Skeletal muscle satellite cell (primary cell): ENCODE measurements around the gene MTUS2.

Source experiments
- H3K27me3 ChIP-seq: 2 replicates; pipeline ENCODE4 v1.7.0; 2013; ENCODE audit warnings: low read length; ENCODE audit not compliant: control insufficient read depth, insufficient read depth
- H3K36me3 ChIP-seq: 2 replicates; pipeline ENCODE4 v1.7.0; 2013; ENCODE audit warnings: mild to moderate bottlenecking, control low read depth, low read length; ENCODE audit not compliant: insufficient read depth
- H3K4me1 ChIP-seq: 2 replicates; pipeline ENCODE4 v1.7.0; 2013; ENCODE audit warnings: low read length; ENCODE audit not compliant: control insufficient read depth, insufficient read depth
- H3K4me2 ChIP-seq: 2 replicates; pipeline ENCODE4 v1.7.0; 2013; ENCODE audit warnings: mild to moderate bottlenecking, low read length
- H3K4me3 ChIP-seq: 2 replicates; pipeline ENCODE4 v1.7.0; 2013; ENCODE audit warnings: low read length
- H3K9ac ChIP-seq: 2 replicates; pipeline ENCODE4 v1.7.0; 2013; ENCODE audit warnings: mild to moderate bottlenecking, low read depth, low read length, moderate library complexity
- H3K9me3 ChIP-seq: replicated peaks from 2 replicates; pipeline ENCODE4 v1.7.0; 2013; ENCODE audit warnings: mild to moderate bottlenecking, control low read depth, low read length

Gene MTUS2

DNA sequence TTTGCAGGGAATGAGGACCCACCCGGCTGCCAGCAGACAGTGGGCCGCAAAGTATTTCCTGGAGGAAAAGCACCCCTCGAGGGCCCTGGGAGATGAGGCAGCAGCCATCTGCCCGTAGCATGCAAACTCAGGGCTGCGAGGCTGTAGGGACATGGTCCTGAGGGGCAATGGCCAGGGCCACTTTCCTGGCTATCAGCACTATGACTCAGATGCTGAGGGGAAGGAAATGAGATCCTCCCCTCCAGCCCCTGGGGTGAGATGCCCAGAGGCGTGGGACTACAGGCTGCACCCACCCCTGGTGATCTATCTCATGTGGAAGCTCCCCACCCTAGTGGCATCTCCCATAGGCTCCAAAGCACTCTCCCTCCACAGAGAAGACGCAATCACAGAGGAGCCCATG is 695.2 kb downstream of the MTUS2 start:
- Histone ChIP-seq H3K4me1 (peaks cover 41% of the 10 kb centered on the region), H3K9ac (no peak overlapping the region), H3K27me3 (no peaks in the 10 kb centered on the region), H3K4me3 (no peak overlapping the region), H3K9me3 (no peaks in the 10 kb centered on the region), H3K4me2 (no peak overlapping the region), H3K36me3 (peaks cover 36% of the 10 kb centered on the region)

DNA sequence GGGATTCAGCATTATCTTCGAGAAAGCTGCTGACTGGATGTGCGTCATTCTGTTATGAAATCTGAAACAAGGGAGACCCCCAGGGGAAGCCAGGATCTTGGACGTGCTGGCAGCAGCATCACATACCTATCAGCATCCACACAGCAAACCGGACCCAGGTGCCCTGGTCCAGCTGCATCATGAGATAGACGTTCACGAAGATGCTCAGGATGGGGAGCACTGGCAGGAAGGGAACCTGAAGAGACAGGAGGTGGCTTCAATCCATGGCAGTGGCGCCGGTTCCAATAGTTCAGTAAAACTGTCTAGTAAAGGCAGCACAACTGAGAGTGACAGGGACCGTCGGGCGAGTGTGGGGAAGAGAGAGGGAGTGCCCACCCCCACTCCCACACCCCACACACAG is 695.9 kb downstream of the MTUS2 start:
- H3K4me2 ChIP-seq: no peak overlapping the region
- no peaks in the 10 kb centered on the region for H3K27me3 ChIP-seq
- no peaks in the 10 kb centered on the region for H3K9me3 ChIP-seq
- H3K4me3 ChIP-seq: no peak overlapping the region
- H3K4me1 ChIP-seq: peaks cover 48% of the 10 kb centered on the region
- H3K9ac ChIP-seq: no peak overlapping the region
- H3K36me3 ChIP-seq: peaks cover 36% of the 10 kb centered on the region

- Histone ChIP-seq H3K4me3 (no peak overlapping the region), H3K4me2 (no peak overlapping the region), H3K36me3 (peaks cover 43% of the 10 kb centered on the region), H3K4me1 (peaks cover 53% of the 10 kb centered on the region), H3K27me3 (no peaks in the 10 kb centered on the region), H3K9me3 (no peaks in the 10 kb centered on the region), H3K9ac (no peak overlapping the region)
Observed at GRCh38 chr13:29516880-29517279, 696.7 kb downstream of the MTUS2 start.

GRCh38 chr13:29519921-29520320 is 699.8 kb downstream of the MTUS2 start:
- H3K4me3 ChIP-seq: no peak overlapping the region
- H3K4me2 ChIP-seq: no peak overlapping the region
- no peaks in the 10 kb centered on the region for H3K9me3 ChIP-seq
- H3K36me3 ChIP-seq: peaks cover 57% of the 10 kb centered on the region
- H3K4me1 ChIP-seq: peaks cover 45% of the 10 kb centered on the region
- peak overlapping the region; percentile 36 for H3K9ac ChIP-seq
- H3K27me3 ChIP-seq: no peaks in the 10 kb centered on the region

DNA sequence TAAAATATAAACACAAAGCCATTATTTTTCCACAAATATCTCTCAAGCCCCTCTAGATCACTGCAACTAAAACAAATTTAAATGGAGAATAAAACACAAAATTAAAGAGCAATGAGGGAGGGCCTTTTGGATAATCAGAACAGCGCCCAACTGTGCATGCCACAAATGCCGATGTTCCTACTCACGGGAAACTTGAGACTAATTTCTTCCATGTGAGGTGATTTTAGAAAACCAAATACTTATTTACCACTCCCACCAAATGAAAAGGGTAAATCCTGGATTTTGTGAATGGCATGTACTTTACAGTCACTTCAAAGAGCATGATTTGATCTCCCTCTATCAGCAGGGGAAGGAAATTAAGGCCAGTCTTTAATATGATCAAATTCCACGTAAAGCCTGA is 700.5 kb downstream of the MTUS2 start:
- Histone ChIP-seq H3K36me3 (peaks cover 51% of the 10 kb centered on the region), H3K9ac (peak overlapping the region; percentile 47), H3K4me1 (peaks cover 37% of the 10 kb centered on the region), H3K4me3 (no peak overlapping the region), H3K27me3 (no peaks in the 10 kb centered on the region), H3K9me3 (no peaks in the 10 kb centered on the region), H3K4me2 (peak overlapping the region; percentile 53)

GRCh38 chr13:29521336-29521735 is 701.2 kb downstream of the MTUS2 start:
- Histone ChIP-seq H3K4me2 (peak overlapping the region; percentile 53), H3K4me3 (peak overlapping the region; percentile 35), H3K36me3 (peaks cover 46% of the 10 kb centered on the region), H3K9me3 (no peaks in the 10 kb centered on the region), H3K4me1 (peaks cover 37% of the 10 kb centered on the region), H3K27me3 (no peaks in the 10 kb centered on the region), H3K9ac (peak overlapping the region; percentile 47)

DNA sequence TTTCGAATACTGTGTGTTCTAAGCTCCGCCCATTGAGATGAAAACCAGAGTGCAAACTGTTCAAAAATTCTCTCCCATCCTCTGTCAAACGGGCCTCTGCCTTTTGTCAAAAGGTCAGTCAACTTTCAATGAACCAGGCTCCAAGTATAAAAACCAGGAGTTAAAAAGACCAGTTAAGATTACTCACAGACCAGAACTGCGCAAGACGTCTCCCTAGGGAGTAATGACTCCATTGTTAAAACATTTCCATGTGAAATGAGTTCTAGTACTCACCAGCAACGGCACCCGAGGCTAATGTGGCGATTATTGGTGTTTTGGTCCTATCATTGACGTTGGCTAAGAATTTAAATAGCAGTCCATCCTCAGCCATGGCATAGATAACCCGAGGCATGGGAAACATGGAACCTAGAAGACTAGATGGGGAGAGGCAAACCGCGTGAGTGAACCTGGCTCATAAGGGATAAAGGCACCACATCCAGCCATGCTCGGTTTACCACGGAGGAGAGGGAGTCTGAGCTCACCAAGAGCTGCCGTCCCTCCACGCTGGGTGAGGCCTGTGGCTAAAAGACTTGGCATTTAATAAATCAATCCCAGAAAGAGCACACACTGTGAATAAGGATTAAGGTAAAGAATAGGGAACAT is 702.0 kb downstream of the MTUS2 start:
- Histone ChIP-seq H3K9ac (peak overlapping the region; percentile 47), H3K4me3 (peak overlapping the region; percentile 37), H3K36me3 (peaks cover 44% of the 10 kb centered on the region)

GRCh38 chr13:29523199-29523961 is 703.2 kb downstream of the MTUS2 start:
- Histone ChIP-seq H3K9me3 (no peaks in the 10 kb centered on the region), H3K4me2 (no peak overlapping the region), H3K27me3 (no peaks in the 10 kb centered on the region), H3K36me3 (peaks cover 56% of the 10 kb centered on the region), H3K4me3 (no peak overlapping the region), H3K9ac (no peak overlapping the region), H3K4me1 (peaks cover 37% of the 10 kb centered on the region)

More for the DNA sequence above, 702.0 kb downstream of the MTUS2 start:
- Histone ChIP-seq H3K9me3 (no peaks in the 10 kb centered on the region), H3K27me3 (no peaks in the 10 kb centered on the region), H3K4me1 (peaks cover 37% of the 10 kb centered on the region), H3K4me2 (peak overlapping the region; percentile 53)

DNA sequence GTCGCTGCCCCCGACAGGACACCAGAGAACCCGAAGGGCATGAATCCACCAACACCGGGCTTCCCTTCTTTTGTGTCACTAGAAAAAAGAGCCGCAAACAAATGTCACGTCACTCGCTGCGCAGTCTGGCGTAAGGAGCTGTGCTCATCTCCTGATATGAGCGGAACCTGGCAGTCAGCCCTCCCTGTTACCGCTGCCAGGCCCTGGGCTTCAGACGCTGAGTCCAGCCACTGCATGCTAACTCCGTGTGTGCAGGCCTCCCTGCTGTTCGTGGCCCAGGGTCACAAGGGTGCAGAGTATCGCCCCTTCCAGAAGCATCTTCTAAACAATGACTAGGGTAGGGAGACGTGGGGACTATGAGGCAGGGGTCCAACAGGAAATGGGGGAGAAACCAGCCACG is 704.0 kb downstream of the MTUS2 start:
- no peak overlapping the region for H3K4me2 ChIP-seq
- no peak overlapping the region for H3K9ac ChIP-seq
- peaks cover 60% of the 10 kb centered on the region for H3K36me3 ChIP-seq
- H3K27me3 ChIP-seq: no peaks in the 10 kb centered on the region
- H3K4me3 ChIP-seq: no peak overlapping the region
- peaks cover 37% of the 10 kb centered on the region for H3K4me1 ChIP-seq
- no peaks in the 10 kb centered on the region for H3K9me3 ChIP-seq

DNA sequence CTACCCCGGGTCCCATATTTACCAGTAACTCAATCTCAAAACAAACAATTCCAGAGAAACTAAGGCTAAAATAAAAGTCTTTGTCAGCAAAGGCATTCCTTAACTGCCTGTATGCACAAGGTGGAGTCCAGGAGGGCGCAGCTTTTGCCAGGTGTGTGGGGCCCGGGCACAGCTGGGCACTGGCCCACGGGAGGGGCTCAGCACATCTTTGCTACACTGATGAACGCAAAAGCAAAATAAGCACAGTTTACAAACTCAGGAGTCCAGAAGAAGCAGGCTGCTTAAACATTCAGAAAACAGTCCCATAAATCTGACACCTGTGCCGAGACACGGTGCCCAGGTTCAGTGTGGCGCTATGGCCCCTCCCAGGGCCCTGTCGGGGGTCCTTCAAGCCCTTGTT is 704.5 kb downstream of the MTUS2 start:
- H3K4me2 ChIP-seq: no peak overlapping the region
- H3K9ac ChIP-seq: no peak overlapping the region
- H3K9me3 ChIP-seq: no peaks in the 10 kb centered on the region
- no peak overlapping the region for H3K4me3 ChIP-seq
- peaks cover 37% of the 10 kb centered on the region for H3K4me1 ChIP-seq
- no peaks in the 10 kb centered on the region for H3K27me3 ChIP-seq
- H3K36me3 ChIP-seq: peaks cover 61% of the 10 kb centered on the region

- no peaks in the 10 kb centered on the region for H3K27me3 ChIP-seq
- peaks cover 27% of the 10 kb centered on the region for H3K4me1 ChIP-seq
- no peak overlapping the region for H3K4me2 ChIP-seq
- no peaks in the 10 kb centered on the region for H3K9me3 ChIP-seq
- H3K4me3 ChIP-seq: no peak overlapping the region
- peaks cover 64% of the 10 kb centered on the region for H3K36me3 ChIP-seq
- H3K9ac ChIP-seq: no peak overlapping the region
Observed at GRCh38 chr13:29525757-29526156, 705.6 kb downstream of the MTUS2 start.

DNA sequence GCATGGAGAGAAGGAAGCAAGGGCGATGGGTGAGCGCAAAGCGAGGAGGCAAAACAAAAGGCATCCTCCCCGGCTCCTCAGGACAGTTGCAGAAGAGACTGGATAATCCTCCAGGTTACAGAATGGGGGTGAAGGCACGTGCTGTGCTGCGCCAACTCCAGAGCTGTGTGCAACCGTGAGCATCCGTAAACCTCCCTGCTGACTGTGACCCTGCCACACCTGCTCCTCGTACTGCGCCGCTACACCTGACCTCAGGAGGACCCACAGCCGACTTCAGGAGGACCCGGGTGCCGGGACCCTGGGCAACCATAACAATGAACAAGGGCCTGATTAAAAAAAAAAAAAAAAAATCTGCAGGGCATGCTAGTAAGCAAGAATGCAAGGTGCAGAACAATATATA is 706.6 kb downstream of the MTUS2 start:
- peaks cover 17% of the 10 kb centered on the region for H3K4me1 ChIP-seq
- peaks cover 58% of the 10 kb centered on the region for H3K36me3 ChIP-seq
- H3K4me2 ChIP-seq: no peak overlapping the region
- H3K27me3 ChIP-seq: no peaks in the 10 kb centered on the region
- no peaks in the 10 kb centered on the region for H3K9me3 ChIP-seq
- H3K4me3 ChIP-seq: no peak overlapping the region
- no peak overlapping the region for H3K9ac ChIP-seq
